Measurements from ENCODE around the gene TLCD4.

- TF ChIP-seq POLR2AphosphoS5 (IDR thresholded peaks at IDR 0.05): no peak
- TF ChIP-seq CTCF (IDR thresholded peaks at IDR 0.05 in 8 of 11, conservative IDR thresholded peaks at IDR 0.05 in 3 of 11): no peak
These were observed 1.4 kb upstream of the TLCD4 start for GRCh38 chr1:95115708-95116137.

Data from spleen (tissue), 7 donors.